Liver (tissue), 9 donors: Measurements from ENCODE around the gene KCNQ1. TPM values are rescaled to one million over a fixed set of nuclear protein-coding genes. Genes with fewer than 3 reads are reported as not detected.
"Not testable (repeated sequence)": the region's sequence is repeated elsewhere in the genome, so short reads cannot be mapped to it uniquely, and the experiment has no call there.

ENCODE experiments used
- DNase-seq: peaks from one replicate; pipeline ENCODE4 v3.0.0-alpha.2; 2017; ENCODE audit warnings: low spot score
- H3K27ac ChIP-seq, 2 donors: one replicate each; pipeline ENCODE4 v1.7.0; 2013; ENCODE audit warnings: inconsistent platforms in 2 of 2, low read length in 2 of 2, control low read depth in 1 of 2, low read depth in 1 of 2, mild to moderate bottlenecking in 1 of 2
- H3K27me3 ChIP-seq, 4 donors: one replicate each; pipeline versions ENCODE4 v1.6.1 to v1.7.0; 2013; ENCODE audit warnings: low read length in 3 of 4, inconsistent platforms in 1 of 4, mild to moderate bottlenecking in 1 of 4, moderate library complexity in 1 of 4; ENCODE audit not compliant: control insufficient read depth in 4 of 4, insufficient read depth in 4 of 4
- H3K36me3 ChIP-seq, 4 donors: one replicate each; pipeline versions ENCODE4 v1.6.1 to v1.7.0; 2013; ENCODE audit warnings: low read length in 3 of 4, mild to moderate bottlenecking in 3 of 4, low read depth in 1 of 4, moderate library complexity in 1 of 4; ENCODE audit not compliant: control insufficient read depth in 4 of 4, insufficient read depth in 3 of 4
- H3K4me1 ChIP-seq, 4 donors: one replicate each; pipeline versions ENCODE4 v1.6.1 to v1.7.0; 2013; ENCODE audit warnings: low read length in 3 of 4, mild to moderate bottlenecking in 3 of 4, moderate library complexity in 1 of 4; ENCODE audit not compliant: control insufficient read depth in 4 of 4, insufficient read depth in 4 of 4
- H3K4me3 ChIP-seq, 3 donors: one replicate each; pipeline versions ENCODE4 v1.6.1 to v1.7.0; 2013; ENCODE audit warnings: low read length in 3 of 3, control low read depth in 1 of 3, low read depth in 1 of 3, mild to moderate bottlenecking in 1 of 3
- H3K9ac ChIP-seq, 2 donors: one replicate each; pipeline ENCODE4 v1.7.0; 2013; ENCODE audit warnings: low read length in 2 of 2, mild to moderate bottlenecking in 2 of 2, moderate library complexity in 2 of 2, control low read depth in 1 of 2, low read depth in 1 of 2
- H3K9me3 ChIP-seq, 4 donors: one replicate each; pipeline versions ENCODE4 v1.6.1 to v1.7.0; 2013; ENCODE audit warnings: low read length in 3 of 4; ENCODE audit not compliant: control insufficient read depth in 4 of 4
- CTCF ChIP-seq: fragments of 150-350 bp; IDR thresholded peaks from 2 replicates; pipeline ENCODE4 v1.5.1; 2017; ENCODE audit warnings: improper control_type of control experiment, low read depth, low read length; ENCODE audit not compliant: missing input control
- EGR1 ChIP-seq, 2 donors: IDR thresholded peaks; 2 replicates each; pipeline ENCODE4 v1.6.1; 2016 to 2018; ENCODE audit warnings: antibody characterized with exemption in 2 of 2, low read depth in 2 of 2
- FOXA1 ChIP-seq: IDR thresholded peaks from 2 replicates; pipeline ENCODE4 v1.6.1; 2016; ENCODE audit warnings: antibody characterized with exemption
- HNF4A ChIP-seq, 2 donors: conservative IDR thresholded peaks; 2 replicates each; pipeline ENCODE4 v1.6.1; 2016; ENCODE audit warnings: antibody characterized with exemption in 2 of 2, mild to moderate bottlenecking in 2 of 2
- HNF4G ChIP-seq: IDR thresholded peaks from 2 replicates; pipeline ENCODE4 v1.6.1; 2016; ENCODE audit warnings: antibody characterized with exemption
- JUND ChIP-seq, 2 donors: IDR thresholded peaks; 2 replicates each; pipeline ENCODE4 v1.6.1; 2016; ENCODE audit warnings: antibody characterized with exemption in 2 of 2
- NR2F2 ChIP-seq: IDR thresholded peaks from 2 replicates; pipeline ENCODE4 v1.6.1; 2016; ENCODE audit warnings: antibody characterized with exemption
- RAD21 ChIP-seq, 2 donors: IDR thresholded peaks; 2 replicates each; pipeline ENCODE4 v1.6.1; 2016; ENCODE audit warnings: antibody characterized with exemption in 2 of 2, mild to moderate bottlenecking in 2 of 2
- RXRA ChIP-seq, 2 donors: IDR thresholded peaks; 2 replicates each; pipeline ENCODE4 v1.6.1; 2017 to 2018; ENCODE audit warnings: antibody characterized with exemption in 2 of 2, mild to moderate bottlenecking in 1 of 2
- SP1 ChIP-seq: IDR thresholded peaks from 2 replicates; pipeline ENCODE4 v1.6.1; 2018; ENCODE audit warnings: antibody characterized with exemption, mild to moderate bottlenecking
- TAF1 ChIP-seq: conservative IDR thresholded peaks from 2 replicates; pipeline ENCODE4 v1.6.1; 2016; ENCODE audit warnings: antibody characterized with exemption, mild to moderate bottlenecking
- YY1 ChIP-seq: IDR thresholded peaks from 2 replicates; pipeline ENCODE4 v1.6.1; 2016; ENCODE audit warnings: antibody characterized with exemption, mild to moderate bottlenecking
- WGBS: extraction: QIAGEN DNeasy Blood & Tissue Kit; methylation state at CpG from one replicate; pipeline ENCODE4 v1.1.7; 2013; 5-methylcytosine and 5-hydroxymethylcytosine counted together
- polyA plus RNA-seq, 2 donors: library from polyadenylated mRNA; stranded (reverse) in 1 of 2; unstranded in 1 of 2; fragments of 200-250 nt in 1 of 2; fragments of >200 nt in 1 of 2; fragmentation: Nextera tagmentation in 1 of 2; extraction: Ambion mirVana in 1 of 2; gene quantifications; one replicate each; pipeline versions ENCODE4 v1.2.1 to v1.2.3, GENCODE V29; 2013 to 2015
- total RNA-seq, 2 donors: library from RNA; depleted of rRNA; stranded (reverse); fragments of >200 nt; gene quantifications; one replicate each; pipeline ENCODE4 v1.2.3, GENCODE V29; 2014
- TF ChIP-seq, protein P1 (sequence below): IDR thresholded peaks from 2 replicates; pipeline ENCODE4 v1.6.1; 2016; ENCODE audit warnings: antibody characterized with exemption
- TF ChIP-seq, protein P2 (sequence below): IDR thresholded peaks from 2 replicates; pipeline ENCODE4 v1.6.1; 2016; ENCODE audit warnings: antibody characterized with exemption
- donor health status: healthy.
- donor health status: healthy.
- donor health status: healthy.
- donor health status: healthy.
- donor health status: healthy.

The KCNQ1 gene
- total and polyA plus RNA-seq, 4 donors = 0.31 to 2.2 (median 1.5) TPM

- H3K9ac ChIP-seq = no peak overlapping the region
- no peaks in the 10 kb centered on the region for H3K27me3 ChIP-seq
- no peaks in the 10 kb centered on the region for H3K36me3 ChIP-seq
- H3K4me1 ChIP-seq = no peaks in the 10 kb centered on the region
- no peak overlapping the region for H3K27ac ChIP-seq
- no peak overlapping the region for H3K4me3 ChIP-seq
- H3K9me3 ChIP-seq = peaks cover 3 to 29% (median 11%) of the 10 kb centered on the region in 4 donors
- no peak for TF ChIP-seq RXRA (IDR thresholded peaks at IDR 0.05)
- TF ChIP-seq EGR1 (IDR thresholded peaks at IDR 0.05; ENCODE audit: low read depth in 2 of 2) = no peak
- 60% methylated on average over 1 of the region's 1 CpG for WGBS
- DNase-seq = no peak
These were observed 186.4 kb downstream of the KCNQ1 start for GRCh38 chr11:2631161-2631560.

DNA sequence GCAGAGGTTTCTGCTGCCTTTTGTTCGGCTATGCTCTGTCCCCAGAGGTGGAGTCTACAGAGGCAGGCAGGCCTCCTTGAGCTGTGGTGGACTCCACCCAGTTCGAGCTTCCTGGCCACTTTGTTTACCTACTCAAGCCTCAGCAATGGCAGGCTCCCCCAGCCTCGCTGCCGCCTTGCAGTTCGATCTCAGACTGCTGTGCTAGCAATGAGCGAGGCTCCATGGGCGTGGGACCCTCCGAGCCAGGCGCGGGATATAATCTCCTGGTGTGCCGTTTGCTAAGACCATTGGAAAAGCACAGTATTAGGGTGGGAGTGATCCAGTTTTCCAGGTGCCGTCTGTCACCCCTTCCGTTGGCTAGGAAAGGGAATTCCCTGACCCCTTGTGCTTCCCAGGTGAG is 195.0 kb downstream of the KCNQ1 start:
- H3K27ac ChIP-seq, H3K27me3 ChIP-seq, H3K36me3 ChIP-seq, H3K9ac ChIP-seq, H3K4me3 ChIP-seq, H3K4me1 ChIP-seq, DNase-seq: not testable (repeated sequence)
- peaks cover 4 to 24% (median 13%) of the 10 kb centered on the region in 4 donors for H3K9me3 ChIP-seq
- 94% methylated on average over 13 of the region's 13 CpGs for WGBS

DNA sequence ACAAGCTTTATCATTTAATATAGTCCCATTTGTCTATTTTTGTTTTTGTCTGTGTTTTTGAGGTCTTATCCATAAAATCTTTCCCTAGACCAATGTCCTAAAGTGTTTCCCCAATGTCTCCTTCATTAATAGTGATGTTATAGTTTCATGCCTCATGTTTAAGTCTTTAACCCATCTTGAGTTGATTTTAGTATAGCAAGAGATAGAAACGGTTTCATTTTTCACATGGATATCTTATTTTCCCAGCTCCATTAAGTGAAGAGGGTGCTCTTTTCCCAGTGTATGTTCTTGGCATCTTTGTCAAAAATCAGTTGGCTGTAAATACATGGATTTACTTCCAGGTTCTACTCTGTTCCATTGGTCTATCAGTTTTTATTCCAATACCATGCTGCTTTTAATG is 196.8 kb downstream of the KCNQ1 start:
- Histone ChIP-seq H3K4me1 (no peaks in the 10 kb centered on the region), H3K9me3 (peaks cover 12 to 42% (median 25%) of the 10 kb centered on the region in 4 donors), H3K27me3 (no peaks in the 10 kb centered on the region), H3K4me3 (no peak overlapping the region), H3K9ac (no peak overlapping the region), H3K36me3 (no peaks in the 10 kb centered on the region), H3K27ac (no peak overlapping the region)
- WGBS = 85% methylated on average over 1 of the region's 1 CpG
- TF ChIP-seq, protein P1, sequence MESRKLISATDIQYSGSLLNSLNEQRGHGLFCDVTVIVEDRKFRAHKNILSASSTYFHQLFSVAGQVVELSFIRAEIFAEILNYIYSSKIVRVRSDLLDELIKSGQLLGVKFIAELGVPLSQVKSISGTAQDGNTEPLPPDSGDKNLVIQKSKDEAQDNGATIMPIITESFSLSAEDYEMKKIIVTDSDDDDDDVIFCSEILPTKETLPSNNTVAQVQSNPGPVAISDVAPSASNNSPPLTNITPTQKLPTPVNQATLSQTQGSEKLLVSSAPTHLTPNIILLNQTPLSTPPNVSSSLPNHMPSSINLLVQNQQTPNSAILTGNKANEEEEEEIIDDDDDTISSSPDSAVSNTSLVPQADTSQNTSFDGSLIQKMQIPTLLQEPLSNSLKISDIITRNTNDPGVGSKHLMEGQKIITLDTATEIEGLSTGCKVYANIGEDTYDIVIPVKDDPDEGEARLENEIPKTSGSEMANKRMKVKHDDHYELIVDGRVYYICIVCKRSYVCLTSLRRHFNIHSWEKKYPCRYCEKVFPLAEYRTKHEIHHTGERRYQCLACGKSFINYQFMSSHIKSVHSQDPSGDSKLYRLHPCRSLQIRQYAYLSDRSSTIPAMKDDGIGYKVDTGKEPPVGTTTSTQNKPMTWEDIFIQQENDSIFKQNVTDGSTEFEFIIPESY = no peak
- TF ChIP-seq FOXA1 (no peak), SP1 (no peak), CTCF (no peak), NR2F2 (no peak), YY1 (no peak), HNF4G (no peak), RAD21 (IDR thresholded peaks at IDR 0.05) (no peak), RXRA (IDR thresholded peaks at IDR 0.05) (no peak), HNF4A (conservative IDR thresholded peaks at IDR 0.05) (no peak), JUND (IDR thresholded peaks at IDR 0.05) (no peak), TAF1 (no peak), EGR1 (IDR thresholded peaks at IDR 0.05; ENCODE audit: low read depth in 2 of 2) (no peak)
- TF ChIP-seq, protein P2, sequence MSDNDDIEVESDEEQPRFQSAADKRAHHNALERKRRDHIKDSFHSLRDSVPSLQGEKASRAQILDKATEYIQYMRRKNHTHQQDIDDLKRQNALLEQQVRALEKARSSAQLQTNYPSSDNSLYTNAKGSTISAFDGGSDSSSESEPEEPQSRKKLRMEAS = no peak
- no peak for DNase-seq
